GM19035 (cell line): ENCODE results near the gene HSPB8.
"Not testable (repeated sequence)": the region's sequence is repeated elsewhere in the genome, so short reads cannot be mapped to it uniquely, and the experiment has no call there.

Experiments used
- ATAC-seq: cut with Tn5 transposase; IDR thresholded peaks from one replicate; pipeline ENCODE4 v1.9.1; 2021; ENCODE audit not compliant: unreplicated experiment

HSPB8 gene

GRCh38 chr12:119204671-119205285 is 26.0 kb downstream of the HSPB8 start:
- ATAC-seq = no peak

GRCh38 chr12:119206348-119207062 is 27.8 kb downstream of the HSPB8 start:
- no peak for ATAC-seq

DNA sequence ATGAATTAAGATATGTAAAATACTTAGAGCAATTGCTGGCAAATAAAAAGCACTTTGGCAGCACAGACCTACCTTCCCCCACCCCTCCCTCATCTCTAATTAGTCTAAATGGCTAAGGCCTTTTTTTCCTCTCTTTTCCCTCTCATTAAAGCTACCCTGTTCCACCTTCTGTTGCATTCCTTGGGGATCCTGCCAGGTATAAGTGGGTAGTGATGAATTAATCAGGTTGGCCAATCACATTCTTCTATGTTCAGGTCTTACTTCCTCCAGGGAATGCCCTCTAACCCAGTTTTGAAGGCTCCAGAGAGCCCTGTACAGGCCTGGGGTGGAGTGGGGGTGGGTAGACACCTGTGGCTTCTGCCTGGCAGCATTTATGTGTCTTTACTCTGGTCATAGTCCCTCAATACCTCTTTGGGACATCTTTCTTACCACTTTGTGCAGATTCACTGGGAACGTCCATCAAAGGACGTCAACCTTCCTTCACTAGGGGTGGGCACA is 28.4 kb downstream of the HSPB8 start:
- ATAC-seq = no peak

DNA sequence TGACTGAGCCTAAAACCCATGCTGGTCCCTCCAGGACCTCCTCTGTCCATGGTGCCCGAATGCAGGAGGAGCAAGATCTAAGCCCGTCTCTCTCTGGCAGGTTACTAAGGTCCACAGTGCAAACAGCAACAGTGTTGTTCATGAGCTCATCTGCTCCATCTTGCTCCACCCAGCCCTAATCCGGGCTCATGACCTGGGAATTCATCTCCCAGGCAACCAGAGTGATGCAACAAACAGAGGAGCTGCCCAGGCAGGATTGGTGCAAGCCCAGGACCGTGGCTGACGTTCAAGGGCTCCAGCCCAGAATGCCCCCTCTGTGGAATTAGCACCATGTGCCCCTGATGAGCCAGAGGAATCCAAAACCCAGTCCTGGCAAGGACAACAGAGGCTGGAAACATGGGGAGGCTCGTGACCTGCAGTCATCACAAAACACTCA is 29.9 kb downstream of the HSPB8 start:
- no peak for ATAC-seq

GRCh38 chr12:119211884-119212283 is 33.2 kb downstream of the HSPB8 start:
- ATAC-seq = no peak

GRCh38 chr12:119216084-119216483 is 37.4 kb downstream of the HSPB8 start:
- ATAC-seq = no peak

DNA sequence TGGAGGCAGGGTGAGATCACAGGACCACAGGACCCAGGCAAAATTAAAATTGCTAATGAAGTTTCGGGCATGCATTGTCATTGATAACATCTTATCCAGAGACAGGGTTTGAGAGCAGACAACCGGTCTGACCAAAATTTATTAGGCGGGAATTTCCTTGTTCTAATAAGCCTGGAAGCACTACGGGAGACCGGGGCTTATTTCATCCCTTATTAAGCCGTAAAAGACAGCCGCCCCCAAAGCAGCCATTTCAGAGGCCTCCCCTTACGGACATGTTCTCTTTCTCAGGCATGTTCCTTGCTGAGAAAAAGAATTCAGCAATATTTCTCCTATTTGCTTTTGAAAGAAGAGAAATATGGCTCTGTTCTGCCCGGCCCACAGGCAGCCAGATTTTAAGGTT is 40.1 kb downstream of the HSPB8 start:
- ATAC-seq = not testable (repeated sequence)

- no peak for ATAC-seq
These were observed 43.7 kb downstream of the HSPB8 start for GRCh38 chr12:119222222-119222951.

DNA sequence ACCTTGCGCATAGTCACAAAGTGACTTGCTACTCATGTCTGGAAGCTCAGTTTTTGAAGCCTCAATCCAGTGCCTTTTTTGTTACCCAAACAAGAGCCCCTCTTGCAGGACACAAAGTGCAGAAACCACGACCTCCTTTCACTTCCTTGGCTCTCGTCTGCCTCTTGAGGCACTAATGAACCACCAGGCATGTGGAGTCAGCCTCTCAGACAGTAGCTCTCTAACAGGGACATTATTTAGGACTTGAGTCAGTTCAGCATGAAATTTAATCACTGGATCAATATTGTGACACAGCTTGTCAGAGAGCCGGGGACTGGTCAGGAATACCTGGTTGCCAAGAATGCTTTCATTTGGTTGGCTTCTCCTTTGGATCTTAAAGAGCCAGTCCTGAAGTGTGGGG is 46.7 kb downstream of the HSPB8 start:
- no peak for ATAC-seq

GRCh38 chr12:119227292-119227691 is 48.6 kb downstream of the HSPB8 start:
- no peak for ATAC-seq

GRCh38 chr12:119229205-119229604 is 50.5 kb downstream of the HSPB8 start:
- no peak for ATAC-seq

DNA sequence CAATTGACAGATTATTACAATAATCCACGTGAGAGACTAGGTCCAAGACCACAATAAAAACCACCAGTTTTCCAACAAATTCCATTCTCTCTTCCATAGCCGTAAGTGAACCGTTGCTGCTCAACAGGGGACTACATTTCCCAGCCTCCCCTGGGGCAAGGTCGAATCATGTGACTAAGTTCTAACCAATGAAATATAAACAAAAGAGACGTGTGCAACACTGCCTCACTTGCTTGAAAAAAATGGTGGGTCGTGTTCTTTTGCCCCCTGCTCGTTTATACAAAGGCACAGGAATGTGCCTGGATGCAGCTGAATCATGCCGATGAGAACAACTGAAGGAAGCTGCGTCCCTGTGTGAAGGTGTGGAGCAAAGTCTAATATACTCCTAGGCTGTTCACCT is 51.1 kb downstream of the HSPB8 start:
- no peak for ATAC-seq

GRCh38 chr12:119230807-119231206 is 52.1 kb downstream of the HSPB8 start:
- no peak for ATAC-seq

DNA sequence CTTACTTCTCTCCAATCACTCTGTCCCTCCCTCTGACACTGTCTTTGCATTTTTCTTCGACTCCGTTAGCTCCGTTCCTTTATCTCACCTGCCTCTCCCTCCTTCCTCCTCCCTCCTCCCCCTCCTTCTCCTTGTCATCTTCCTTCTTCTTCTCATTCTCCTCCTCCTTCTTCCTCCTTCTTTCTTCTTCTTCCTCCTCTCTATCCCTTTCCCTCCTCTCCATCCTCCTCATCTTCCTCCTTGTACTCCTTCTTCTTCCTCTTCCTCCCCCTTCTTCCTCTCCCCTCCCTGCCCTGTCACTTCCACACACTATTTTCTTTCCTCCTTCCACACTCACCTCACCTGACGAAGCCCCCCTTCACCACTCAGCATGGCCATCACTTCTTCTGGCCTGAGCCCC is 53.0 kb downstream of the HSPB8 start:
- no peak for ATAC-seq

GRCh38 chr12:119235197-119235751 is 56.5 kb downstream of the HSPB8 start:
- ATAC-seq = no peak

- no peak for ATAC-seq
These were observed 57.6 kb downstream of the HSPB8 start for GRCh38 chr12:119236372-119236771.

DNA sequence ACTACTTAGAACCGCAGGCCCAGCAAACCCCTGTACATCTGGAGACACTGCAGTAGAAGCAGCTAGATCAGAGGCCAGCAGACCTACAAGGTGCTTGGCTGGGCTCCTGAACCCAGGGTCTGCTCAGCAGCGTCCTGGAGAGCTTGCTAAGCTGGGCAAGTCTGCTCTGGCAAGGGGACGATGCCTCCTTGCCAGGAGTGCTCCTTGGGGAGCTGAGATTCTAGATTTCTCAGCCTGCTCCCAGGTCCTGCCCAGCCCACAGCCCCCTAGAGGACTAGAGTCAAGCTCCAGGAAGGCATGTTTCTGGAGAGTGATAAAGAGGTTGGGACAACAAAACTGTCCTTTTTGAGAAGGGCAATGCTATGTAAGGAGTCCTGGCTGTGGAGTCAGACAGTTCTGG is 60.3 kb downstream of the HSPB8 start:
- no peak for ATAC-seq

DNA sequence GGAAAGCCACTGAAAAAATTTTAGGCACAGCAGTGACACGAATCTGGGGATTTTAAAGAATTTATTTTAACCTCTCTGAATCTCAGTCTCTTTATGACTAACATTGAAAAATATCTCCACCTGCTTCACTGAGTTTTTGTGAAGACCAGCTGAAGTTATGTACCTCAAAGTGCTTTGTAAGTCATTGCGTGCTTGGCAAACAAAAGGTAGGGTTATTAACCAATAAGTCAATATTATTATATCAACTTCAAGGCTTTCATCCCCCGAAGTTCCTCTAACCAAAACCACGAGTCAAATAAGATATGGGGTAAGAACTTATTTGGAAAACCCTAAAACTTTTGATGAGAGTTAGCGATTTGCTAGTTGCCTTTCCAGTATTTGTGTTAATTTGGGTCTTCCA is 62.3 kb downstream of the HSPB8 start:
- no peak for ATAC-seq

GRCh38 chr12:119241580-119242169 is 62.9 kb downstream of the HSPB8 start:
- no peak for ATAC-seq
